ENCODE data around the gene GPSM1.

DNA sequence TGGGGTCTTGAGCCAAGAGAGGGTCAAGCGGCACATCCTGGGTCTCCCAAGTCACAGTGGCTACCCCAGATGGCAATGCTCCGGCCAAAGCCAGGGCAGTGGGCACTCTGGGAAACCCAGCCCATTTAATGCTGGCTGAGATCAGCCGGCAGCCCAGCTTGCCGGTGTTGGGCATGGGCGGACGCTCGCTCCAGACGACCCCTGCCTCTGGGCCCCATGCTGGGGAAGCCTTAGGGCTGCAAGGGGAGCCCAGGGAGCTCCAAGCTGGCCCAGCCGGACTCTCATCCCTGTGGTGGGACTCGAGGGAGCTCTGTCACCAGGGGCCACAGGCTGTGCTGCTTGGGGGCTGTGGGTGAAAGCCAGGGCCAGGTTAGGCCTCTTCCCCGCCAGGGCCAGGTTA lies 52.1 kb downstream of the GPSM1 start:
- TF ChIP-seq EZH2 (IDR thresholded peaks at IDR 0.05; ENCODE audit: low read length, unreplicated experiment): no peak
- no peak for TF ChIP-seq EZH2phosphoT487 (IDR thresholded peaks at IDR 0.05; ENCODE audit: borderline replicate concordance, low read length)

Measured in PC-3 (cell line).